GM08714 (cell line): ENCODE data around the gene PLXND1.

Experiments used
- H3K4me3 ChIP-seq: fragments of 200-500 bp; sonication (Bioruptor generic); 2 replicates; pipeline ENCODE4 v1.5.1; 2014; ENCODE audit warnings: mild to moderate bottlenecking, low read length, inconsistent platforms
- ZNF274 ChIP-seq: IDR thresholded peaks from 2 replicates; pipeline ENCODE4 v1.6.1; 2012; ENCODE audit warnings: mild to moderate bottlenecking, low read depth, low read length

PLXND1 gene

GRCh38 chr3:129594907-129595390 is 11.5 kb downstream of the PLXND1 start:
- H3K4me3 ChIP-seq: no peak overlapping the region
- no peak for TF ChIP-seq ZNF274

DNA sequence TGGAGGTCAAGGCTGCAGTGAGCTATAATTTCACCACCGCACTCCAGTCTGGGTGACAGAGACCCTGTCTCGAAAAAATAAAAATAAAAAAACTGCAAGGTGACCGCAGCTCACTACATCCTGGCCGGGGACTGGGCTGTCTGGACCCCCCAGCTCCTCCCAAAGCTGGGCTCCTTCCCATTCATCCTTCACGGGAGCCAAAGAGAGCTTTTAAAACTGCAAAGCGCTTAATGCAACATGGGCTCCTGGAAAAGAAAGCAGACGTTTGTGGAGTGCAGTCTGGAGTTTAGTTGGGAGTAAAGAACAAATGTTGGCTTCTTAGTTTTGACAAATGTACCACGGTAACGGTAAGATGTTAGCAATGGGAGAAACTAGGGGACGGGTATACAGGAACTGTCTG is 12.1 kb downstream of the PLXND1 start:
- H3K4me3 ChIP-seq: no peak overlapping the region
- no peak for TF ChIP-seq ZNF274

- H3K4me3 ChIP-seq: no peak overlapping the region
Measured at GRCh38 chr3:129593595-129594339, 12.7 kb downstream of the PLXND1 start.

DNA sequence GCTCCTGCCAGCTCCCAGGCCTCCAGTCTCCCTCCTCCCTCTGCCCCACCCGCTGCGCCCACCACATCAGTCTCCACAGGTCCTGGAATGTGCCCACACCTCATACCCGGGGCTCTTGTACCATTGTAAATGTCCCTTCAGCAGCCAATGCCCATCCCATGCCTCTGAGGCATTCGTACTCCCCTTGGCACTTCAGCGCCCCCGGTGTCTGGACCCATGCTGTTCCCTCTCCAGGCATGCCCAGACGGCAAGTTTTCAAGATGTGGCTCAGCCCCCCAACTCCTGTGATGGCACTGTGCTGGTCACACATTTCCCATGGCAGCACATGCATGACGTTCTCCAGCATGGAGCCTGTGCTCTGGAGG is 13.3 kb downstream of the PLXND1 start:
- no peak for TF ChIP-seq ZNF274
- H3K4me3 ChIP-seq: no peak overlapping the region

More at GRCh38 chr3:129593595-129594339, 12.7 kb downstream of the PLXND1 start:
- TF ChIP-seq ZNF274: no peak

GRCh38 chr3:129592381-129593131 is 13.9 kb downstream of the PLXND1 start:
- TF ChIP-seq ZNF274: no peak
- no peak overlapping the region for H3K4me3 ChIP-seq

- no peak for TF ChIP-seq ZNF274
- no peak overlapping the region for H3K4me3 ChIP-seq
Measured at GRCh38 chr3:129591932-129592331, 14.5 kb downstream of the PLXND1 start.

DNA sequence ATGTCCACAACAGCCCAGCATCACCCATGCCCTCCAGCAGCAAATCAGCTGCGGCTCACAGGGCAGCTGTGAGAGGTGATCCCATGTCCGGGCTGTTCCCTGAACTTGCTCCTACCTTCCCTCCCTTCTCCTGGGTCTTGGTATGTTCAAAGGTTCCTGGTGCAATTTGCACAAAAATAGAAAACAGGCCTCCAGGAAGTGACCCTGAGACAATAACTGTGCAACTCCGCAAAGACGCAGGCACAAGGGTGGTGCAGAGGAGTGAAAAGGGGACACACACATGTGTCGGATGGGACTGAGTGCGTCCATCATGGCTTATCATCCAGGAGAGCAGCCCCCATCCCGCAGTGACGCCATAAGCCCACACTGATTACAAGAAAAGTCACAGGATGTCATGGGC is 16.3 kb downstream of the PLXND1 start:
- no peak overlapping the region for H3K4me3 ChIP-seq
- no peak for TF ChIP-seq ZNF274

- no peak overlapping the region for H3K4me3 ChIP-seq
- TF ChIP-seq ZNF274: no peak
Measured at GRCh38 chr3:129587566-129588210, 18.8 kb downstream of the PLXND1 start.

DNA sequence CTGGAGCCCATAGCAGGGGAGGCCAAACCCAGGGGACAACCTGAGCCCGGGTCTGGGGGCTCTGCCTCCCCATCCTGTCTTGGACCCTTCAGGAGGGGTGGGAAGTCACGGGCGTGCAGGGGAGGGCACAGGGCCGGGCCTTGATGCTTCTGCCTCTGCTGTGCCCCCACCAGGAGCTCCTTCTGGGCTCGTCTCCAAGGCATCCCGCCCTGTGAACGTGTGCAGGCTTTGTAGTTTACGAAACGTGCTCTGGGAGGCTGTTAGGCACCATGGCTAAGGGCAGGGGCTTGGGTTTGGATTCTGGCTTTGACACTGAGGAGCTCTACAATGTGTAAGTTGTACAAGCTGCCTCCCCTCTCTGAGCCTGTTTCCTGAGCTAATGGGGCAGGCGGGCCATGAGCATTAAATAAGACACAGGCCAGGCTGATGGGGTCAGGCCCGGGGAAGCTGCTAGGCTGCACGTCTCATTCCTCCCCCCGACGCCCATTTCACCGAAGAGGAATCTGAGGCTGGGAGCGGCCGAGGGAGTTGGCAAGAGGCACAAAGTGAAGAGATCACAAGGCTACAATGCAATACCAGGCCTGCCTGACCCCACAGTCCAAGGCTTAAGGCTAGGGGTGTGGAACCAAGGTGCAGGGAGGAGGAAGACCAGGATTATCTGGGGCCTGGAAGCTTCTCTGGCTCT is 19.6 kb downstream of the PLXND1 start:
- no peak overlapping the region for H3K4me3 ChIP-seq
- no peak for TF ChIP-seq ZNF274

GRCh38 chr3:129585949-129586657 is 20.4 kb downstream of the PLXND1 start:
- H3K4me3 ChIP-seq: no peak overlapping the region
- TF ChIP-seq ZNF274: no peak

DNA sequence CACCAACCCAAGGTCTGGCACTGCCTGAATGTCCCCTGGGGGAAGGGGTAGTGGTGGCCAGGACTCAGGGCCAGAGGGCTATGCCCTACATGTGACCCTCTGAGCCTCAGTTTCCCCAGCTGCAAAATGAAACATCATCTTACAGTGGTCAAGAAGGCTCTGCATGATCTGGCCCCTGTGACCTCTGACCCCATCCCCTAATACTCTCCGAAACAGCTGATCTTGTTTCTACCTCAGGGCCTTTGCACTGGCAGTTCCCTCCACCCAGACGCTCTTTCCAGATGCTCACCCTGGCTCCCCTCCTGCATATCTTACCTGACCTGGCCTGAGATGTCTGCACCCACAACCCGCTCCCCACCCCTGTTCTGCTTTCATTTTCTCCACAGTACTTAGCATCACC is 21.8 kb downstream of the PLXND1 start:
- H3K4me3 ChIP-seq: no peak overlapping the region
- TF ChIP-seq ZNF274: no peak

- no peak for TF ChIP-seq ZNF274
- no peak overlapping the region for H3K4me3 ChIP-seq
Measured at GRCh38 chr3:129583289-129583688, 23.2 kb downstream of the PLXND1 start.

- no peak overlapping the region for H3K4me3 ChIP-seq
- no peak for TF ChIP-seq ZNF274
Measured at GRCh38 chr3:129582799-129583198, 23.7 kb downstream of the PLXND1 start.

GRCh38 chr3:129581623-129582022 is 24.9 kb downstream of the PLXND1 start:
- H3K4me3 ChIP-seq: no peak overlapping the region
- no peak for TF ChIP-seq ZNF274

GRCh38 chr3:129579991-129580390 is 26.5 kb downstream of the PLXND1 start:
- H3K4me3 ChIP-seq: no peak overlapping the region
- TF ChIP-seq ZNF274: no peak
